Head of caudate nucleus (tissue), 42 donors: ENCODE measurements around the gene KCNQ4.
A peak's percentile ranks its signal among the peaks of the same experiment; 100 is the strongest.

ENCODE experiments used
- DNase-seq, 42 donors: peaks; one replicate each; pipeline versions ENCODE4 v3.0.0 to v3.0.0-alpha.2; 2020 to 2021; ENCODE audit warnings: mixed read lengths in 7 of 42
- intact Hi-C: fragments of 100-400 bp; cut with DNase I; formaldehyde crosslinking; loops from one replicate; pipeline ENCODE4 v1.15.0; 2022

KCNQ4 gene

DNA sequence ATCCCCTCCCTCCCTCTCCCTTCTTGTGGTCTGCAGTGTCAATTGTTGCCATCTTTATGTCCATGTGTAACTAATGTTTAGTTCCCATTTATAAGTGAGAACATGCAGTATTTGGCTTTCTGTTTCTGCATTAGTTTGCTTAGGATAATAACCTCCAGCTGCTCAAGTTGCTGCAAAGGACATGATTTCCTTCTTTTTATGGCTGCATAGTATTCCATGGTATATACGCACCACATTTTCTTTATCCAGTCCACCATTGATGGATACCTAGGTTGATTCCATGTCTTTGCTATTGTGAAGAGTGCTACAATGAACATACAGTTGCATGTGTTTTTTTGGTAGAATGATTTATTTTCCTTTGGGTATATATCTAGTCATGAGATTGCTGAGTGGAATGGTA, 62.3 kb downstream of the KCNQ4 start:
- intact Hi-C loops: loop anchor here (5.0 kb wide), 1 partner anchor 106 kb away; no protein-coding TSS in a partner anchor

DNA sequence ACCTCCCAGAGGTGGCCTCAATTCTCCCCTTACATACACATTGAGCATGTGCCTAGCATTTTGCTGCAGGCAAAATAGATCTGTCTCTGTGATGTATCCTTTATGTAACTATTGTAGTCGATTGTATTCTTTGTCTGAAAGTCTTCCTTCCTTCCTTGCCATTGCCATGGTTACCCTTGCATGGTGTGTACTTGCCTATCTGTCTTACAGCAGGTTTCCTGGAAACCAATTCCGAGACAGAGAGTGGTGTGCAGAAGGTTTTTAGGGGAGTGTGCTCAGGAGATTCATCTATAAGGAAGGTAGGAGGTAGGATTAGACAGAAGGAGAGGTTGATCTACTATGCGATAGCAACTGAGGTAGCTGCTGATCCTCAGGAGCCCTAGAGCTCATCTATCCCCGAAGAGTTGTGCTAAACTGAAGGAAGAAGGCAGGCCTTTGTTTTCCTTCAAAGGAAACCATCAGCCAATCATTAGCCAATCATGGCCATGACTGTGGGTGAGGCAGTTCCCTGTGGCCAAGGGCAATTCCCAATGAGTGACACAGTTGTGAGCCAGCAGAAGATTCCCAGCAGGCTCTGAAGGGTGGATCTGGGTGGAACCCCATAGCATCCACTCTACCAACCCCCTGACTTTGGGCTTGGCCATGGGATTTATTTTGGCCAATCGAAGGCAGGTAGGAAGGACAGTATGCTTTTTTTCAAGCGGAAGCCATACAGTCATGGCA, 63.6 kb downstream of the KCNQ4 start:
- intact Hi-C loops: loop anchor here (5.0 kb wide), 1 partner anchor 105 kb away; no protein-coding TSS in a partner anchor
- peak in 20 of 42 donors; percentile 26 to 87 (median 48) for DNase-seq

More for the DNA sequence above, 62.3 kb downstream of the KCNQ4 start:
- DNase-seq: no peak

DNA sequence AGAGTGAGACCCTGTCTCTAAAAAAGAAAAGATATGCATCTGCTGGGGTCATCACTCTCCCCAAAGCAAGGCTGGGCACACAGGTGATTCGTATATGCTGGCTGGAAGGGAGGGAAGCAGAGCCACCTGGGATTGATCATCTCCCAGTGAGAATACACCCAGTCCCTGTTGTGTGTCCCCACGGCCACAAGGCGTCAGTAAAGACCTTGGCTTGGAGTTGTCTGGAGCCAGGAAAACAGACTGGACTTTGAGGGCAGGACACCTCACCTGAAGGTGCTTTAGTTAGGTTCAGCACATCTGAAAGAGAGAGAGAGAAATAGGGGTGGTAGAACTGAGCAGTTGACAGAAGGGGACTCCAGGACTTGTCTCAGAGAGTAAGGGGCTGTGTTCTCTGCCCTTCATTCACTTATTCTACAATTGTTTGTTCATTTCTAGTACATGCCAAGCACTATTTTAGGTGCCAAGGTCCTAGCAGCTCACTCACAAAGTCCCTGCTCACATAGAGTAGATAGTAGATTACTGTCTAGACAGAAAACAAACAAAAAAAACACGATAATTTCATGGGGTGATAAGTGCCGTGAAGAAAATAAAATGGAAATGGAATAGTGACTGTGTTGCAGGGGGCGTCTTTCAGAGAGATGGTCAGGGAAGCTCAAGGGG, 65.1 kb downstream of the KCNQ4 start:
- intact Hi-C loops: loop anchor here (2.0 to 5.0 kb wide), 2 partner anchors 68 to 104 kb away; no protein-coding TSS in a partner anchor
- peak in 41 of 42 donors; percentile 24 to 85 (median 64) for DNase-seq

DNA sequence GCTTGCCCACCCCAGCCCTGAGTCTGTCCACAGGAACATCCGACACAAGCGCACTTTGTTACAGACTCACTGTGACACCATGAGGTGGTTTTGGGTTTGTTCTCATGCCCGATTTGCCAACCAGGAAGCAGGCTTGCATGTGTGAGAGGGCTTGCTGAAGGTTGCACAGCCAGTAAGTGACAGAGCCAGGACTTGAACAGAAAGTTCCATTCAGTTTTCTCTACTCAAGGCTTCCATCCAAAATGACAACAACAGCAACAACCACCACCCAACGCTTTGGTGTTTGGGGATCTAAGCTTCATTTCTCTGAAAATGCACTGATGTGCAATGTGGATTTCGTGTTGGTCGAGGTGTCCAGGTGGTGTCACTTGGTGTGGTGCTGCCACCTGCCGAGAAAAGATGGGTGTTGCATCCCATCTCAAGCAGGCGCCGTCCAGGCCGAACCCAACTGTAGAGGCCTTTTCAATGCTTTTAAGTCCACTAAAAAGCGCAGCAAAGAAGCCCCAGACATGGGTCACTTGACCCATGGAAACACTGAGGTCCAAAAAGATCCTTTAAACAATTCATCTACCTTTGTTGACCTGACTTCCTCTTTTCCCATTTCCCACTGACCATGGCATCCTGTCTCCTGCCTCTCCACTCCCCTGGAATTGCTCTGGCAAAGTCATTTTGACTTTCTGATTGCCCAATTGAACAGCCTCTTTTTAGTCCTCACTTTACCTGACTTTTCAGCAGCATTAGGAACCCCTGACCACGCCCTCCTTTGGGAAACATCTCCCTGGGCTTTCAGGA, 66.4 kb downstream of the KCNQ4 start:
- DNase-seq: peak; percentile 55 to 90 (median 77)
- intact Hi-C loops: loop anchor here (2.0 to 10.0 kb wide), 3 partner anchors 69 to 225 kb away; no protein-coding TSS in a partner anchor

DNA sequence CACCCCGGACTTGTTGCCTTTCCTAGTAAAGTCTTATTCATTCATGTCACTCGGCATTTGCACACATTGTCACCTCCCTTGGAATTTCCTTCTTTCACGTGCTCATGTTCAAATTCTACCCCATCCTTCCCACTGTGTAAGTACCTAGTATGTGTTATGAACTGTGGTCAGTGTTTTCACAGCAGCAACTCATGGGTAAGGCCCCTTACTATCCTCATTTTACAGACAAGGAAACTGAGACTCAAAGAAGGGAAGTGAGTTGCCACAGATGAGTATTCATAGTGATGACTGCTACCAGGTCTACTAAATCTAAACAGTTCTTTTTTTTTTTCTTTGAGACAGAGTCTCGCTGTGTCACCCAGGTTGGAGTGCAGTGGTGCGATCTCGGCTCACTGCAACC, 68.1 kb downstream of the KCNQ4 start:
- intact Hi-C loops: loop anchor here (10.0 kb wide), 1 partner anchor 227 kb away; no protein-coding TSS in a partner anchor
- DNase-seq: no peak

DNA sequence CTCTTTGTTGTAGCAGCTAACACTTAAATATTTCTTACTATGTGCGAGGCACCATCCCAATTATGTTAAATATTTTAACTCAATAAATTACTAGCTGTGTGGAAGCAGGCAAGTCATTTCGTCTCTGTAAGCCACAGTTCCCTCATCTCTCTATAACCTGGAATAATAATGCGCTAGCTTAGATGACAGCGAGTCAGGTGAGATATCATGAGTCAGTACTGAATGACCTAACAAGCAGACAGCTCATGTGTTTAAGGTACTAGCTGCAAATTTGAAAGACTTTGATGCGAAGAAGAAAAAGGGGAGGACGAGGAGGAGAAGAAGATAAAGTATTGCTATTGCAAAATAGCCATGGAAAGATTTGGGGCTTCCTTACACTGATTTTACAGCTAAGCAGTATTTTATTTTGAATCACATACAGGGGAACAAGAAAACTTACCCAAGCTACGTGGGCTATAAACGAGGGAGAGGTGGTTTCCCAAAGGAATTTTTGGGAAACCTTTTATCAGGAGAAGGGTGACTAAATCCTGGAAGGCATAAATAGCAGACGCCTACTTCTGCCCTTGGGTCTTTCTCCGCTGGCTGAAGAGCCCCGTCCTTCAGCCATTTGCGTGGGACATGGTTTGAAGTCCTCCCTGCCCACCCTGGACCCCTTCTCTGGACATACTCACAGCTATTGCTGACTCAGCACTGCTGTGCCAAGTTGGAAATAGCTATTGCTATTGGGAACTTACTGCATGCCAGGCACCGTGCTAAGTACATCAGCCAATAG, 69.7 kb downstream of the KCNQ4 start:
- intact Hi-C loops: loop anchor here (10.0 kb wide), 1 partner anchor 228 kb away; no protein-coding TSS in a partner anchor
- DNase-seq: peak in 3 of 42 donors; percentile 14 to 30 (median 26)

DNA sequence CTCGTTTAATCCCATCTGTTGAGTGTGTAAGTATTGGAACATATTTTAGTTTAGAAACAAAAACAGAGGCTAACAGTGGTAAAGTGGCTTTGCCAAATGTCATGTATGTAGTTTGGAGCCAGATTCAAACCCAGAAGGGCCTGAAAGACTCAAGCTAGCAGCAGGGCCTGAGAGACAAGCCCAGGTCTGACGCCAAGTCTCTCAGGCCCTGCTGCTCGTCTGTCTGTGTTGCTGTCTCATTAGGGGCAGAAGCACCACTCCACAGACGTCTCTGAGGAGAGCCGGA, 70.2 kb downstream of the KCNQ4 start:
- DNase-seq: no peak
- intact Hi-C loops: loop anchor here (10.0 kb wide), 1 partner anchor 229 kb away; no protein-coding TSS in a partner anchor

DNA sequence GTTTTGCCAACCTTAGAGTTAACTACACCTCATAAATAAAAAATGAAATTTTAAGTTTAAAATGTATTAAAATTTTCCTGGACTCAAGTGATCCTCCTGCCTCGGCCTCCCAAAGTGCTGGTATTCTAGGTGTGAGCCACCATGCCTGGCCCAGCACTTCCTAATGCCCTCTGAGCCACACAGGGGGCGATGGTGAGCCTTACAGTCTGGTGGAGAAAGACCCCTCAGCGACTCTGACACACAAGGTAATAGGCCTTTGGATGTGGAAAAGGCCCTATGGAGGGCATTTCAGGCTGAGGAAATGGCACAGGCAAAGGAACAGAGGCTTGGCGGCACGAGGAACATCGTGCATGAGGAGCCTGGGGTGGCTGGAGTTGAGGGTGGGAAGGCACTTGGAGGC, 71.9 kb downstream of the KCNQ4 start:
- intact Hi-C loops: loop anchor here (10.0 kb wide), 1 partner anchor 231 kb away; no protein-coding TSS in a partner anchor
- DNase-seq: no peak

DNA sequence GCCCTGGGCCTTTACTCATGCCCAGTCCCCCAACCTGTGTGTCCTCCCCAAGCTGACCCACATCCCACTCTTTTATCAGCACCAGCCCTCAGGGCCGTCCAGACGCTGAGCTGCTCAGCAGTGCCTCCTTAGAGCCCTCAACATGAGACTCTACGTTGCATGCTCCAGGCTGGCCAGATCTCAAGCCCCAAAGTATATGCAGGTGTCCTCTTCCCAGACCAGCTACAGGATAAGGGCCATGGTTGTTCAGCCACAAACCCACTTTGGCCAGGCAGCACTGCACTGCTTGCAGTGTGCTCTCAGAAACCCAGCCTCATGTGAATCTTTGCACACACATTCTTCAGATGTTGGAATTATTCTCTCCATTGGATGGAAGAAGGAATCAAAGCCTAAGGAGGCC, 72.5 kb downstream of the KCNQ4 start:
- intact Hi-C loops: loop anchor here (10.0 kb wide), 1 partner anchor 231 kb away; no protein-coding TSS in a partner anchor
- DNase-seq: no peak

DNA sequence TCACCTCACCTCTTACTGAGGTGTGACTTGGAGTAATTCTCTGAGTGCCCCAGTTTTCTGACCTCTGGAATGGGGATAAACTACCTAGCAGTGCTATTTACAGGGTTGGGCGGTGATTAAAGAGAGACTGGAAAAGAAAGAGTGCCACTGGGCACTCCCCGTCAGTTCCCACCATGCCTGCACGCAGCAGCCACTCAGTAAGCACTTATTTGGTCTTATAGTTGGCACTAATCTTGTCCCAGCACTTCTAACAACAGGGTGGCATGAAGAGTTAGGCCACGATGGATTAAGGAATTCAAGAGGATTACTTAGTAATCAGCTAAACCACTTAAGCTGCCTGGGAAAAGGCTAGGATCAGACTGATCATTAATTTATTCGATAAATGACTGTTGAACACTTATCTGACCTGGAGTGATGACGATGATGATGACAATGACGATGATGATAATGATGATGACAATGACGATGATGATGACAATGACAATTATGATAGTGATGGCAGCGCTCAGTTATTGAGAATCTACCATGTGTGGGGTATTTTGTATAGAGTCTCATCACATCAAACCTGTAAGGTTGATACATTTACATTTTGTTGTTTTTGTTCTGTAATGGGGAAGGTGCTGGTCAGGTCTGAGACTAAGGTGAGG, 73.2 kb downstream of the KCNQ4 start:
- intact Hi-C loops: loop anchor here (10.0 kb wide), 1 partner anchor 232 kb away; no protein-coding TSS in a partner anchor
- no peak for DNase-seq

DNA sequence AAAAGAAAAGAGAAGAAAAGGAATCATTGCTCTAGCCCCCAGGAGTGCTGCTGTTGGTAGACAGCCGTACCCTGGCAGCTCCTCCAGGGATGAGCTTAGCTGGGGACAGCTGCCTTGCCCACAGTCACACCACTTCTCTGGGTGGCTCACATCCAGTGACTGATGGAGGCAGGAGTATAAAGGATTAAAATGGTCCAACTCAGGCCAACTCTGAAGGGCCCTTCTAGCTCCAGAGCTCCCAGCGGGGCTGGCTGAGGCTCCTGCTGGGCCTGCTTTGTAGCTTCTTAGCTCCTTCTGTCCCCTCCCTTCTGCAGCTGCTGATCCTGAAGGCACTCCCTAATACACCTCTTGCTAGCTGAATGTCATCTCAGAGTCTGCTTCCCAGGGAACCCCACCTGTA, 74.2 kb downstream of the KCNQ4 start:
- intact Hi-C loops: loop anchor here (10.0 kb wide), 1 partner anchor 233 kb away; no protein-coding TSS in a partner anchor
- DNase-seq: no peak

DNA sequence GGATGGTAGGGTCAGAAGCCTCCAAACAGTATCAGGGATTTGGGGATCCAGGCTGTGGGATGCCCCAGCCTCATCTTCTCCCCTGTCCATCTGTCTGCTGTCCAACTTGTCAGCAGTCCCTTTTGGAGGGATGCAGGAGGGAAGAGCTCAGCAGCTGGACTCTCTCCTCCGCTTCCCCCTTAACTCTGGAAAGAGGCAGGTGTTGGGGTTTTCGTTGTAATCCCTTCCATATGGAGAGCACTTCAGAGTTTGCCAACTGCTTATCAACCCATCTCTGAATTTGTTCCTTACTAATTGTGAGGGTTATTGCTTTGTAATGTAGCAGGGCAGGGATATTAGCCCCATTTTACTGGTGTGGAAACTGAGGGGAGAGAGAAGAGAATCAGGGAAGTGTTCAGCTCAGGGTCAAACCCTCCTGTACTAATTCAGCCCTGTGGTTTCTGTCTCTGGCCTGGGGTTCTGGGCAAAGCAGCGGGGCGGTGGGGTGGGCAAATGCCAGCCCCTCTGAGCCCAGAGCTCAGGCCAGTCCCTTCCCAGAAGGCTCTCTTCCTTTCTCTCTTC, 75.3 kb downstream of the KCNQ4 start:
- intact Hi-C loops: loop anchor here (10.0 kb wide), 1 partner anchor 234 kb away; no protein-coding TSS in a partner anchor

DNA sequence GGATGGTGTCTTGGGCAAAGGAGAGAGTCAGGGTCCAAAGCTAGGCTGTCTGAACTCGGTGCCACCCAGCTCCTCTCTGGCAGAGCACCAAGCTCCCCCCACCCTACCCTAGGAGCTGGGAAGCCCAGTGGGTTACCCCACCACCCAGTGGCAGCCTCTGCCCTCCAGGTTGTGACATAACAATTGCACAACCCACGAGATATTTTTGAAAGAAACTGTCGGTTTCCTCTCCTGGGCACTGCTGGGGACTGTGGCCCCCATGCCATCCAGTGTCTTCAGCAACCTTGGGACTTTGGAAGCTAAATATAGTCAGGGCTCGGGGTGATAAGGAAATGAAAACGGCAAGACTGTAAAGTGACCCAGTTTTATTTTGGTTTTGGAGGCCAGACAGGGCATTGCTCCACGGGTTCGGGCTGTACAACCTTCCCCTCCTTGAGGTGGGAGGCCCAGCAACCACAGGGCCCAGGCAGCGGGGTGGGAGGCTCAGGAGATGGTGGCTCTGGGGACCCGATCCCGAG, 77.2 kb downstream of the KCNQ4 start:
- intact Hi-C loops: no loop called here

More for the DNA sequence above, 75.3 kb downstream of the KCNQ4 start:
- no peak for DNase-seq

DNA sequence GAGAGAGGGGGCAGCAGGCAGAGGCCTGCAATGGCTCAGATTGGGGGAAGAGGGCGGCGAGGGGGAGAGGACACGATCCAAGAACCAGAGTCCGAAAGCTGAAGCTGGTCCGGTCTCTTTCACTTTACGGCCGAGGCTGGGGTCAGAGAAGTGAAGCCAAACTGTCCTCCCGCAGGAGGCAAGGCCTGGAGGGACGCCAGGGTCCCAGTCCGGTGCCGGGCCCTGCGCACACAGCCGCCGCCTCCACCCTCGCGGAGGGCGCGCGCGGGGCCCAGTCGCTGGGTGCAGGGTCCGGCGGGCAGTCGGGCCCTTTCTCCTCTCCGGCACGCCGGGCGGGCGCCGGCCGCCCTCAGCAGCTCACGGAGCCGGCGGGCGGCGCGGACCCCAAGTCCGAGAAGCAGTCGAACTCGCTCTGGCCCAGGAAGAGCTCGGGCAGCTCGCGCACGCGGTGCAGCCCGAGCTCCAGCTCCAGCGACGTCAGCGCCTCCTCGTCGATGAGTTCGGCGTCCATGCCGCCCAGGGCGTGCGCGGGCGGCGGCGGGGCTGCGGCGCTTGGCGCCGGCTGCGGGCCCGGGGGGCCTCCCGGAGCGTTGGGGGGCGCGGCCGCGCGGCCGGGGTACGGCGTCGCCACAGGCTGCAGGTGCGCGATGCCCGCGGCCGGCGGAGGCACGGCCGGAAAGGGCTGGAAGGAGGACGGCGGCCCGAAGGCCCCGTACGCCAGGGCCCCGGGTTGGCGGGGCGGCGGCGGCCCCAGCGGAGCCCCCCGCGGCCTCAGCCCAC, 77.8 kb downstream of the KCNQ4 start:
- peak in 11 of 42 donors; percentile 6 to 53 (median 33) for DNase-seq
- intact Hi-C loops: no loop called here

More for the DNA sequence above, 77.2 kb downstream of the KCNQ4 start:
- peak in 1 of 42 donors; percentile 26 for DNase-seq

DNA sequence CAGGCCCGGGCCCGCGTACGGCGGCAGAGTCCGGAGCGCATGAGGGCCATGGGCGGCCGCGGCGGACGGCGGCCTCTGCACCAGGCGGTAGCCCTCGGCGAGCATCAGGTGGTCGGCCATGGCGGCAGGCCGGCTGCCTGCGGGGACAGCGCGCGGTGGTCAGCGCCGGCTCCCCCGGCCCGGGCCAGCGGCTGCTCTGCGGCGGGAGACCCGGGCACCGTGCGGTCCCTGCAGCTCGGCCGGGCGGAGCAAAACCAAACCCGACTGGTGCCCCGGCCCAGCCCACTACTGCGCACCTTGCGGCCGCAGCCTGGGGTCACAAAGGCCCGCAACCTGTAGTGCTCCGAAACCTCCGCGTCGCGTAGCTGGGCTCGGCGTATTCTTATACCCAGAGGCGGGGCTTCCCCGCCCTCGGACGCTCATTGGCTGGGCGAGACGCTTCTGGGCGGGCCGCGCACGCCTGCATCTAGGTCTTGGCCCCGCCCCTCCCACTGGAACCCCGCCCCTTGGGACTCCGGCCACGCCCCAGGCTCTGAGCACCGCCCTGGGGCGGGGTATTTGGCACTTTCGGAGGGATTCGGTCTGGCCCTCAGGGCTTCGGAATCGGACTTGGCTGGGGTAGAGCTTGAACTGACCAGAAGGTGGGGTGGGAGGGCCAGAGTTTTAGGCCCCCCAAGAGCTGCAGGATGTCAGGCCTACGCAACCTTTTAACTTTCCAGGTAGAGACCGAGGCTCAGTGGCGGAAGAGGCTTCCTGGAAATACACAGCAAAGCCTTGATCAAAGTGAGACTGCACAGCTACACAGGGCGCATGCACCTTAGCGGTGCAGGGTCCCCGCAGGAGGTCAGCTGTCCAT, 78.6 kb downstream of the KCNQ4 start, which contains the start of gene CITED4:
TSS of gene CITED4 (minus strand) at position 356 of the 856 bp plus-strand sequence. CDS start at position 120, 236 bp downstream.
- DNase-seq: peak; percentile 89 to 98 (median 95)
- intact Hi-C loops: no loop called here
